Keratinocyte (primary cell): ENCODE results near the gene NTN5. TPM values are rescaled to one million over a fixed set of nuclear protein-coding genes. Genes with fewer than 3 reads are reported as not detected.
"Not testable (repeated sequence)": the region's sequence is repeated elsewhere in the genome, so short reads cannot be mapped to it uniquely, and the experiment has no call there.

Source experiments
- DNase-seq: peaks from one replicate; pipeline ENCODE4 v3.0.0-alpha.2; 2011; ENCODE audit warnings: low read depth, missing footprints, low spot score
- FAIRE-seq: peaks from 2 replicates; lab custom pipeline; 2011; peaks lifted over from hg19 to GRCh38; lab: Jason Lieb, UNC
- H2AFZ ChIP-seq: 2 replicates; pipeline ENCODE4 v1.6.0; 2012; ENCODE audit warnings: low read length, control low read depth, inconsistent platforms; ENCODE audit not compliant: control insufficient read depth
- H3K27ac ChIP-seq: 2 replicates; pipeline ENCODE4 v1.5.1; 2011; ENCODE audit warnings: low read length; ENCODE audit not compliant: control insufficient read depth, insufficient read depth
- H3K27me3 ChIP-seq: 3 replicates; pipeline ENCODE4 v1.6.0; 2011; ENCODE audit warnings: low read length; ENCODE audit not compliant: control insufficient read depth, insufficient read depth; ENCODE audit errors: extremely low read depth
- H3K36me3 ChIP-seq, 2 experiments: 2 replicates in 1 of 2; 3 replicates in 1 of 2; pipeline ENCODE4 v1.5.1; 2011; ENCODE audit warnings: low read length in 2 of 2, mild to moderate bottlenecking in 1 of 2; ENCODE audit not compliant: control insufficient read depth in 2 of 2, insufficient read depth in 2 of 2; ENCODE audit errors: extremely low read depth in 1 of 2
- H3K4me1 ChIP-seq: 3 replicates; pipeline ENCODE4 v1.5.1; 2011; ENCODE audit warnings: low read length; ENCODE audit not compliant: control insufficient read depth, insufficient read depth; ENCODE audit errors: extremely low read depth
- H3K4me2 ChIP-seq: 3 replicates; pipeline ENCODE4 v1.6.0; 2011; ENCODE audit warnings: low read depth, low read length; ENCODE audit not compliant: control insufficient read depth, insufficient read depth; ENCODE audit errors: extremely low read depth
- H3K4me3 ChIP-seq, 3 experiments: fragments of 200-600 bp in 1 of 3; sonication (generic) in 1 of 3; 2 replicates in 2 of 3; 3 replicates in 1 of 3; pipeline ENCODE4 v1.5.1; 2011 to 2016; ENCODE audit warnings: low read length in 3 of 3, mild to moderate bottlenecking in 3 of 3, control low read depth in 2 of 3, inconsistent platforms in 1 of 3, low read depth in 1 of 3, mixed read lengths in 1 of 3, mixed run types in 1 of 3, moderate library complexity in 1 of 3; ENCODE audit not compliant: control insufficient read depth in 2 of 3, insufficient read depth in 2 of 3; ENCODE audit errors: extremely low read depth in 1 of 3
- H3K79me2 ChIP-seq: 2 replicates; pipeline ENCODE4 v1.6.0; 2012; ENCODE audit warnings: low read length; ENCODE audit not compliant: control insufficient read depth, insufficient read depth
- H3K9ac ChIP-seq: 3 replicates; pipeline ENCODE4 v1.6.0; 2011; ENCODE audit warnings: low read length; ENCODE audit not compliant: control insufficient read depth, insufficient read depth; ENCODE audit errors: extremely low read depth
- H3K9me1 ChIP-seq: 3 replicates; pipeline ENCODE4 v1.6.0; 2011; ENCODE audit warnings: low read length; ENCODE audit not compliant: control insufficient read depth, insufficient read depth; ENCODE audit errors: extremely low read depth
- H3K9me3 ChIP-seq: 2 replicates; pipeline ENCODE4 v1.5.1; 2012; ENCODE audit warnings: low read depth, low read length; ENCODE audit not compliant: control insufficient read depth
- H4K20me1 ChIP-seq: 3 replicates; pipeline ENCODE4 v1.6.0; 2011; ENCODE audit warnings: low read length; ENCODE audit not compliant: control insufficient read depth, insufficient read depth; ENCODE audit errors: extremely low read depth
- CTCF ChIP-seq, 3 experiments: IDR thresholded peaks in 1 of 3; conservative IDR thresholded peaks in 1 of 3; optimal IDR thresholded peaks in 1 of 3; 2 replicates in 2 of 3; 3 replicates in 1 of 3; pipeline versions ENCODE3 to v1.5.1; 2011; ENCODE audit warnings: low read length in 3 of 3, mild to moderate bottlenecking in 3 of 3, moderate library complexity in 2 of 3, control low read depth in 1 of 3, inconsistent platforms in 1 of 3; ENCODE audit not compliant: insufficient read depth in 2 of 3; ENCODE audit errors: extremely low read depth in 1 of 3
- EZH2 ChIP-seq: IDR thresholded peaks from one replicate; pipeline ENCODE4 v1.6.1; 2012; ENCODE audit warnings: inconsistent platforms, mild to moderate bottlenecking, low read length, moderate library complexity
- dilution Hi-C: fragments of 300-500 bp; cut with MboI; formaldehyde crosslinking; loops from one replicate; pipeline ENCODE4 v1.7.0; 2020; ENCODE audit warnings: low sequenced_read_pairs; ENCODE audit not compliant: extremely low pct_ligation_motif_present
- polyA plus RNA-seq, 5 experiments: library from polyadenylated mRNA; depleted of rRNA in 3 of 5; stranded (reverse) in 3 of 5; stranded (forward) in 1 of 5; unstranded in 1 of 5; fragments of >200 nt; gene quantifications; 1 replicate in 1 of 5; 2 replicates in 3 of 5; 3 replicates in 1 of 5; pipeline versions ENCODE4 v1.2.1 to v1.2.3, GENCODE V29; 2011 to 2012; ENCODE audit warnings: missing spikeins in 2 of 5, low read depth in 1 of 5, low replicate concordance in 1 of 5

NTN5 gene
- polyA plus RNA-seq, 1 donor (not counting 4 experiments of a cell fraction or from before 2014, with no cell fraction given) = 0.07 TPM

- Histone ChIP-seq H3K9ac (no peak overlapping the region), H3K79me2 (no peaks in the 10 kb centered on the region), H3K4me1 (peaks cover 4% of the 10 kb centered on the region), H4K20me1 (no peaks in the 10 kb centered on the region), H3K4me2 (no peak overlapping the region), H3K4me3 (no peak overlapping the region), H3K36me3 (no peaks in the 10 kb centered on the region), H3K9me1 (no peaks in the 10 kb centered on the region), H3K27me3 (no peaks in the 10 kb centered on the region), H2AFZ (no peak overlapping the region), H3K27ac (no peak overlapping the region), H3K9me3 (no peaks in the 10 kb centered on the region)
- no peak for TF ChIP-seq EZH2
- FAIRE-seq (no peak), DNase-seq (no peak)
- dilution Hi-C loops = no loop called here
Observed at GRCh38 chr19:48659768-48660167, 13.0 kb downstream of the NTN5 start.

GRCh38 chr19:48658483-48658882 is 14.3 kb downstream of the NTN5 start:
- no peaks in the 10 kb centered on the region for H3K27me3 ChIP-seq
- H4K20me1 ChIP-seq = no peaks in the 10 kb centered on the region
- no peak overlapping the region for H3K4me3 ChIP-seq
- no peak overlapping the region for H3K27ac ChIP-seq
- peaks cover 4% of the 10 kb centered on the region for H3K4me1 ChIP-seq
- FAIRE-seq (no peak), DNase-seq (no peak)
- dilution Hi-C loops = no loop called here
- no peak for TF ChIP-seq CTCF (optimal IDR thresholded peaks at IDR 0.05 in 1 of 3, IDR thresholded peaks at IDR 0.05 in 1 of 3, conservative IDR thresholded peaks at IDR 0.05 in 1 of 3; ENCODE audit: extremely low read depth in 1 of 3, insufficient read depth in 2 of 3, low read length in 3 of 3)
- no peak for TF ChIP-seq EZH2
- no peak overlapping the region for H3K9ac ChIP-seq
- H3K4me2 ChIP-seq = no peak overlapping the region
- no peaks in the 10 kb centered on the region for H3K9me3 ChIP-seq
- H2AFZ ChIP-seq = no peak overlapping the region
- no peaks in the 10 kb centered on the region for H3K36me3 ChIP-seq
- H3K9me1 ChIP-seq = no peaks in the 10 kb centered on the region
- H3K79me2 ChIP-seq = no peaks in the 10 kb centered on the region

DNA sequence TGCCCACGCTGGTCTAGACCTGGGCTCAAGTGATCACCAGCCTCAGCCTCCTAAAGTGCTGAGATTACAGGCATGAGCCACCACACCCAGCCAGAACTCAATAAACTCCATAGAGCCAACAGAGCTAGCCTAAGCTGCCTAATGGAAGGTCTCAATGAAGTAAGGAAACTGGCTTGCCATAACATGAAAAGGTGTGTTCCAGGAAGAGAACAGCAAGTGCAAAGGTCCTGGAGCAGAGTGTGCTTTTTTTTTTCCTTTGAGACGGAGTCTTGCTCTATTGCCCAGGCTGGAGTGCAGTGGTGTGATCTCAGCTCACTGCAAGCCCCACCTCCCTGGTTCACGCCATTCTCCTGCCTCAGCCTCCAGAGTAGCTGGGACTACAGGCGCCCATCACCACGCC is 15.0 kb downstream of the NTN5 start:
- FAIRE-seq, H3K27me3 ChIP-seq, H3K27ac ChIP-seq, H3K4me1 ChIP-seq, H3K9ac ChIP-seq, H3K79me2 ChIP-seq, H3K9me3 ChIP-seq, H4K20me1 ChIP-seq, H3K4me3 ChIP-seq, H3K9me1 ChIP-seq, DNase-seq, H3K4me2 ChIP-seq, H3K36me3 ChIP-seq, dilution Hi-C loops, H2AFZ ChIP-seq: not testable (repeated sequence)
